H1 (cell line): ENCODE measurements around the gene PSMF1. TPM values are rescaled to one million over a fixed set of nuclear protein-coding genes. Genes with fewer than 3 reads are reported as not detected.

Source experiments
- CTCF ChIA-PET: fragments of 300-600 bp; sonication (Branson Sonifier 250); formaldehyde crosslinking; loops from one replicate; lab custom pipeline; 2021; ENCODE audit not compliant: partially characterized antibody; lab: Charles Lee
- POLR2A ChIA-PET: fragments of 300-600 bp; sonication (Branson Sonifier 250); formaldehyde crosslinking; loops from one replicate; lab custom pipeline; 2021; ENCODE audit warnings: inconsistent platforms; ENCODE audit not compliant: partially characterized antibody; lab: Charles Lee
- DNase-seq, 2 experiments: peaks; one replicate each; pipeline versions ENCODE4 v3.0.0 to v3.0.0-alpha.2; 2010 to 2022; ENCODE audit warnings: low spot score in 2 of 2, low read depth in 1 of 2, mixed read lengths in 1 of 2
- FAIRE-seq: peaks from 2 replicates; lab custom pipeline; 2011; peaks lifted over from hg19 to GRCh38; lab: Jason Lieb, UNC
- H2AFZ ChIP-seq: 2 replicates; pipeline ENCODE4 v1.8.1; 2012; ENCODE audit warnings: low read length, inconsistent platforms
- H2AK5ac ChIP-seq: 2 replicates; pipeline ENCODE4 v1.6.1; 2013; ENCODE audit warnings: low read depth, low read length
- H2BK120ac ChIP-seq: replicated peaks from 2 replicates; pipeline ENCODE3; 2013; ENCODE audit warnings: low read depth, low read length, inconsistent platforms
- H2BK12ac ChIP-seq: 2 replicates; pipeline ENCODE4 v1.6.1; 2013; ENCODE audit warnings: low read depth, low read length
- H2BK15ac ChIP-seq: 2 replicates; pipeline ENCODE4 v1.6.1; 2013; ENCODE audit warnings: low read length
- H2BK20ac ChIP-seq: 2 replicates; pipeline ENCODE4 v1.6.1; 2013; ENCODE audit warnings: low read length
- H2BK5ac ChIP-seq: 2 replicates; pipeline ENCODE4 v1.6.1; 2013; ENCODE audit warnings: low read depth, low read length
- H3K14ac ChIP-seq: 2 replicates; pipeline ENCODE4 v1.6.1; 2013; ENCODE audit warnings: inconsistent platforms; ENCODE audit not compliant: insufficient read length
- H3K18ac ChIP-seq: 2 replicates; pipeline ENCODE4 v1.6.1; 2013; ENCODE audit warnings: low read length; ENCODE audit errors: extremely low read depth
- H3K23ac ChIP-seq: 2 replicates; pipeline ENCODE4 v1.6.1; 2013; ENCODE audit warnings: inconsistent platforms; ENCODE audit not compliant: insufficient read length
- H3K23me2 ChIP-seq: 2 replicates; pipeline ENCODE4 v1.6.1; 2013; ENCODE audit warnings: low read depth, low read length
- H3K27ac ChIP-seq: 2 replicates; pipeline ENCODE4 v1.6.1; 2011; ENCODE audit warnings: low read depth, low read length, inconsistent platforms
- H3K27me3 ChIP-seq, 4 experiments: replicated peaks in 1 of 4; 1 replicate in 1 of 4; 2 replicates in 3 of 4; pipeline versions ENCODE4 v1.6.1 to v1.8.1; 2011 to 2013; ENCODE audit warnings: low read length in 3 of 4, mild to moderate bottlenecking in 3 of 4, inconsistent platforms in 2 of 4, mixed read lengths in 2 of 4, moderate library complexity in 1 of 4; ENCODE audit not compliant: control insufficient read depth in 3 of 4, insufficient read depth in 3 of 4; ENCODE audit errors: extremely low read depth in 1 of 4
- H3K36me3 ChIP-seq, 4 experiments: 2 replicates each; pipeline versions ENCODE4 v1.6.1 to v1.8.1; 2011 to 2013; ENCODE audit warnings: mild to moderate bottlenecking in 4 of 4, low read length in 3 of 4, moderate library complexity in 2 of 4, control low read depth in 1 of 4, inconsistent platforms in 1 of 4; ENCODE audit not compliant: insufficient read depth in 4 of 4, control insufficient read depth in 2 of 4
- H3K4ac ChIP-seq: replicated peaks from 2 replicates; pipeline ENCODE3; 2013; ENCODE audit warnings: low read length, low read depth, mixed read lengths, inconsistent platforms; ENCODE audit not compliant: insufficient read length
- H3K4me1 ChIP-seq, 4 experiments: replicated peaks in 1 of 4; 1 replicate in 1 of 4; 2 replicates in 3 of 4; pipeline versions ENCODE4 v1.6.1 to v1.8.1; 2011 to 2013; ENCODE audit warnings: low read length in 3 of 4, inconsistent platforms in 2 of 4, mixed read lengths in 1 of 4; ENCODE audit not compliant: insufficient read depth in 4 of 4, control insufficient read depth in 3 of 4
- H3K4me2 ChIP-seq, 2 experiments: 2 replicates each; pipeline versions ENCODE4 v1.6.1 to v1.8.1; 2011 to 2013; ENCODE audit warnings: low read depth in 2 of 2, low read length in 2 of 2, control low read depth in 1 of 2, inconsistent platforms in 1 of 2, mild to moderate bottlenecking in 1 of 2; ENCODE audit not compliant: insufficient read depth in 1 of 2
- H3K4me3 ChIP-seq, 4 experiments: fragments of 200-600, 300-600 bp in 1 of 4; sonication (generic), shearing (Covaris generic), sonication (Bioruptor Twin) in 1 of 4; 2 replicates each; pipeline versions ENCODE4 v1.5.1 to v1.8.1; 2011 to 2016; ENCODE audit warnings: low read length in 4 of 4, low read depth in 3 of 4, control low read depth in 2 of 4, inconsistent platforms in 2 of 4, mild to moderate bottlenecking in 2 of 4, mixed read lengths in 1 of 4, moderate library complexity in 1 of 4; ENCODE audit not compliant: insufficient read depth in 2 of 4; ENCODE audit errors: extremely low read depth in 1 of 4
- H3K56ac ChIP-seq: replicated peaks from 2 replicates; pipeline ENCODE3; 2013; ENCODE audit warnings: low read depth, mild to moderate bottlenecking, mixed read lengths, low read length, inconsistent platforms; ENCODE audit not compliant: insufficient read length
- H3K79me1 ChIP-seq: 2 replicates; pipeline ENCODE4 v1.6.1; 2013; ENCODE audit warnings: low read depth, low read length, control low read depth
- H3K79me2 ChIP-seq, 2 experiments: 2 replicates each; pipeline versions ENCODE4 v1.6.1 to v1.8.1; 2012 to 2013; ENCODE audit warnings: low read length in 2 of 2, mild to moderate bottlenecking in 2 of 2, inconsistent platforms in 1 of 2; ENCODE audit not compliant: insufficient read depth in 2 of 2, control insufficient read depth in 1 of 2
- H3K9ac ChIP-seq, 4 experiments: replicated peaks in 1 of 4; 1 replicate in 1 of 4; 2 replicates in 3 of 4; pipeline versions ENCODE4 v1.6.1 to v1.8.1; 2011 to 2013; ENCODE audit warnings: low read depth in 3 of 4, low read length in 3 of 4, control low read depth in 2 of 4, mild to moderate bottlenecking in 2 of 4, moderate library complexity in 2 of 4, inconsistent platforms in 1 of 4; ENCODE audit errors: extremely low read depth in 1 of 4
- H3K9me3 ChIP-seq, 2 experiments: 2 replicates each; pipeline versions ENCODE4 v1.6.1 to v1.8.1; 2012 to 2013; ENCODE audit warnings: mild to moderate bottlenecking in 2 of 2, moderate library complexity in 2 of 2, control low read depth in 1 of 2, inconsistent platforms in 1 of 2, low read depth in 1 of 2, low read length in 1 of 2, mixed read lengths in 1 of 2; ENCODE audit not compliant: insufficient read depth in 2 of 2
- H4K20me1 ChIP-seq, 2 experiments: replicated peaks in 1 of 2; 2 replicates each; pipeline versions ENCODE3 to v1.8.1; 2011 to 2013; ENCODE audit warnings: inconsistent platforms in 2 of 2, low read length in 2 of 2, mild to moderate bottlenecking in 1 of 2; ENCODE audit not compliant: insufficient read depth in 2 of 2, control insufficient read depth in 1 of 2
- H4K5ac ChIP-seq: 2 replicates; pipeline ENCODE4 v1.6.1; 2013; ENCODE audit warnings: low read length, low read depth, mixed read lengths, inconsistent platforms; ENCODE audit not compliant: insufficient read length
- H4K8ac ChIP-seq: 2 replicates; pipeline ENCODE4 v1.8.0; 2013; ENCODE audit warnings: mild to moderate bottlenecking, moderate library complexity, low read length, inconsistent platforms; ENCODE audit not compliant: insufficient read depth; ENCODE audit errors: extremely low read depth
- H4K91ac ChIP-seq: replicated peaks from 2 replicates; pipeline ENCODE3; 2013; ENCODE audit warnings: low read length, mixed read lengths, inconsistent platforms; ENCODE audit not compliant: insufficient read length
- ASH2L ChIP-seq: fragments of 200-600, 300-600 bp; sonication (generic); IDR thresholded peaks from one replicate; pipeline ENCODE4 v1.7.1; 2017; ENCODE audit warnings: low read length
- CBX8 ChIP-seq: fragments of 300-800, 300-1000 bp; sonication (generic); IDR thresholded peaks from 2 replicates; pipeline ENCODE4 v1.7.1; 2016; ENCODE audit warnings: low read depth, low read length, borderline replicate concordance
- CHD1 ChIP-seq: IDR thresholded peaks from 2 replicates; pipeline ENCODE4 v1.6.1; 2012; ENCODE audit warnings: low read depth, low read length, improper control_type of control experiment
- CTCF ChIP-seq, 3 experiments: IDR thresholded peaks; 1 replicate in 2 of 3; 2 replicates in 1 of 3; pipeline versions ENCODE4 v1.5.1 to v1.6.1; 2011; ENCODE audit warnings: low read length in 3 of 3, mild to moderate bottlenecking in 3 of 3, inconsistent platforms in 2 of 3, low read depth in 1 of 3, moderate library complexity in 1 of 3; ENCODE audit not compliant: insufficient read depth in 1 of 3; ENCODE audit errors: control extremely low read depth in 1 of 3
- GABPA ChIP-seq: IDR thresholded peaks from 2 replicates; pipeline ENCODE4 v1.6.1; 2011; ENCODE audit warnings: mild to moderate bottlenecking, low read length, moderate library complexity, borderline replicate concordance; ENCODE audit not compliant: insufficient read depth
- POLR2A ChIP-seq, 2 experiments: IDR thresholded peaks; 1 replicate in 1 of 2; 2 replicates in 1 of 2; pipeline ENCODE4 v1.6.1; 2011; ENCODE audit warnings: low read depth in 2 of 2, low read length in 2 of 2, mild to moderate bottlenecking in 2 of 2; ENCODE audit errors: control extremely low read depth in 1 of 2
- SIX5 ChIP-seq: IDR thresholded peaks from 2 replicates; pipeline ENCODE4 v1.6.1; 2011; ENCODE audit warnings: mild to moderate bottlenecking, low read depth, low read length
- SP4 ChIP-seq: IDR thresholded peaks from 2 replicates; pipeline ENCODE4 v1.6.1; 2012; ENCODE audit warnings: low read length, inconsistent platforms
- SUZ12 ChIP-seq: fragments of 200-600 bp; sonication (generic); IDR thresholded peaks from 2 replicates; pipeline ENCODE4 v1.6.1; 2012; ENCODE audit warnings: mild to moderate bottlenecking, inconsistent platforms, low read length, moderate library complexity, mixed read lengths
- YY1 ChIP-seq: IDR thresholded peaks from 2 replicates; pipeline ENCODE4 v1.6.1; 2011; ENCODE audit warnings: low read depth, mild to moderate bottlenecking, low read length
- WGBS, 2 experiments: shearing (Covaris generic) in 1 of 2; methylation state at CpG; one replicate each; pipeline versions ENCODE4 v1.1.6 to v1.1.7; 2013 to 2015; ENCODE audit warnings: low lambda C conversion rate in 2 of 2, mixed read lengths in 2 of 2, inconsistent platforms in 1 of 2, low coverage in 1 of 2, missing lambda C conversion rate in 1 of 2; ENCODE audit not compliant: insufficient replicate concordance in 2 of 2, insufficient coverage in 1 of 2, insufficient read length in 1 of 2; ENCODE audit errors: extremely low coverage in 1 of 2, missing lambda C conversion rate in 1 of 2; 5-methylcytosine and 5-hydroxymethylcytosine counted together
- polyA plus RNA-seq, 7 experiments: library from polyadenylated mRNA; depleted of rRNA in 3 of 7; stranded (reverse) in 5 of 7; unstranded in 2 of 7; fragments of >200 nt in 5 of 7; fragments of 200-250 nt in 2 of 7; gene quantifications; 1 replicate in 5 of 7; 2 replicates in 1 of 7; 4 replicates in 1 of 7; pipeline versions ENCODE4 v1.2.1 to v1.2.3, GENCODE V29; 2011 to 2013; ENCODE audit warnings: missing spikeins in 2 of 7, mixed read lengths in 2 of 7
- total RNA-seq: library from RNA; stranded (reverse); fragmentation: NEBNext Ultra II Directional; extraction: Animal tissue kit (Norgen Biotek cat#: 25700); gene quantifications from 2 replicates; pipeline ENCODE4 v1.2.1, GENCODE V29; 2021

The PSMF1 gene
- total and polyA plus RNA-seq, 2 of the 8 experiments (the other 6 are each of a cell fraction or from before 2014, with no cell fraction given): 106 to 159 TPM

- H3K18ac ChIP-seq: no peak overlapping the region
- no peak overlapping the region for H4K91ac ChIP-seq
- H3K36me3 ChIP-seq: peaks cover 0 to 4% (median 4%) of the 10 kb centered on the region in 4 experiments; a peak in 5 of 8 replicates
- H3K14ac ChIP-seq: no peak overlapping the region
- H3K4me3 ChIP-seq: no peak overlapping the region
- ChIA-PET CTCF (no interaction called here), POLR2A (no interaction called here)
- no peak overlapping the region for H3K9ac ChIP-seq
- H2AK5ac ChIP-seq: no peak overlapping the region
- no peaks in the 10 kb centered on the region for H3K4me1 ChIP-seq
- no peaks in the 10 kb centered on the region for H3K79me1 ChIP-seq
- H2BK12ac ChIP-seq: no peak overlapping the region
- H3K56ac ChIP-seq: no peak overlapping the region
- no peak overlapping the region for H3K23ac ChIP-seq
- FAIRE-seq (no peak), DNase-seq (no peak)
- H2BK120ac ChIP-seq: no peak overlapping the region
- no peaks in the 10 kb centered on the region for H4K20me1 ChIP-seq
- no peak overlapping the region for H3K4me2 ChIP-seq
- no peaks in the 10 kb centered on the region for H3K27me3 ChIP-seq
- no peaks in the 10 kb centered on the region for H3K23me2 ChIP-seq
- H3K27ac ChIP-seq: no peak overlapping the region
- no peaks in the 10 kb centered on the region for H3K79me2 ChIP-seq
- H4K8ac ChIP-seq: no peak overlapping the region
- H2BK5ac ChIP-seq: no peak overlapping the region
- no peak overlapping the region for H2AFZ ChIP-seq
- no peak overlapping the region for H2BK20ac ChIP-seq
- WGBS, 2 experiments: 83% methylated on average over 3 of the region's 3 CpGs; no CpG with 5 or more reads in 1 of the 2 experiments
- H3K9me3 ChIP-seq: no peaks in the 10 kb centered on the region
- H4K5ac ChIP-seq: no peak overlapping the region
- H3K4ac ChIP-seq: no peak overlapping the region
- no peak overlapping the region for H2BK15ac ChIP-seq
- TF ChIP-seq ASH2L: no peak
- TF ChIP-seq CTCF (IDR thresholded peaks at IDR 0.05; ENCODE audit: control extremely low read depth in 1 of 3, insufficient read depth in 1 of 3, low read depth in 1 of 3, low read length in 3 of 3): no peak
- TF ChIP-seq SUZ12: no peak
- no peak for TF ChIP-seq SP4
- TF ChIP-seq CBX8: no peak
- TF ChIP-seq POLR2A (IDR thresholded peaks at IDR 0.05; ENCODE audit: control extremely low read depth in 1 of 2, low read depth in 2 of 2, low read length in 2 of 2): no peak
- TF ChIP-seq GABPA: no peak
- no peak for TF ChIP-seq CHD1
- TF ChIP-seq SIX5: no peak
- no peak for TF ChIP-seq YY1
- TF ChIP-seq, all 59 proteins: peak for 0
These were observed 36.9 kb downstream of the PSMF1 start for GRCh38 chr20:1155342-1155741.
